Measurements from ENCODE around the gene AKR1C4.
"Not testable (repeated sequence)": the region's sequence is repeated elsewhere in the genome, so short reads cannot be mapped to it uniquely, and the experiment has no call there.

Gene AKR1C4

GRCh38 chr10:5229019-5229418 is 32.4 kb downstream of the AKR1C4 start:
- H3K36me3 ChIP-seq (ENCODE audit: insufficient read depth, low read length): no peaks in the 10 kb centered on the region
- no peak overlapping the region for H3K9ac ChIP-seq (ENCODE audit: low read depth, low read length)
- no peaks in the 10 kb centered on the region for H3K9me3 ChIP-seq (ENCODE audit: control insufficient read depth, insufficient read depth, low read length)
- no peaks in the 10 kb centered on the region for H3K4me1 ChIP-seq (ENCODE audit: insufficient read depth, low read length)

- no peaks in the 10 kb centered on the region for H3K9me3 ChIP-seq (ENCODE audit: control insufficient read depth, insufficient read depth, low read length)
- H3K36me3 ChIP-seq (ENCODE audit: insufficient read depth, low read length): no peaks in the 10 kb centered on the region
- H3K9ac ChIP-seq (ENCODE audit: low read depth, low read length): no peak overlapping the region
- H3K4me1 ChIP-seq (ENCODE audit: insufficient read depth, low read length): no peaks in the 10 kb centered on the region
Measured at GRCh38 chr10:5233324-5233723, 36.7 kb downstream of the AKR1C4 start.

GRCh38 chr10:5234106-5234860 is 37.6 kb downstream of the AKR1C4 start:
- Histone ChIP-seq H3K4me1 (ENCODE audit: insufficient read depth, low read length) (no peaks in the 10 kb centered on the region), H3K9me3 (ENCODE audit: control insufficient read depth, insufficient read depth, low read length) (no peaks in the 10 kb centered on the region), H3K36me3 (ENCODE audit: insufficient read depth, low read length) (no peaks in the 10 kb centered on the region), H3K9ac (ENCODE audit: low read depth, low read length) (no peak overlapping the region)

GRCh38 chr10:5237541-5237940 is 40.9 kb downstream of the AKR1C4 start:
- not testable (repeated sequence) for H3K9ac ChIP-seq (ENCODE audit: low read depth, low read length); H3K9me3 ChIP-seq (ENCODE audit: control insufficient read depth, insufficient read depth, low read length); H3K36me3 ChIP-seq (ENCODE audit: insufficient read depth, low read length); H3K4me1 ChIP-seq (ENCODE audit: insufficient read depth, low read length)

GRCh38 chr10:5242585-5242984 is 45.9 kb downstream of the AKR1C4 start:
- Histone ChIP-seq H3K9ac (ENCODE audit: low read depth, low read length) (no peak overlapping the region), H3K4me1 (ENCODE audit: insufficient read depth, low read length) (no peaks in the 10 kb centered on the region), H3K36me3 (ENCODE audit: insufficient read depth, low read length) (no peaks in the 10 kb centered on the region), H3K9me3 (ENCODE audit: control insufficient read depth, insufficient read depth, low read length) (no peaks in the 10 kb centered on the region)

GRCh38 chr10:5243521-5243987 is 46.9 kb downstream of the AKR1C4 start:
- H3K9ac ChIP-seq (ENCODE audit: low read depth, low read length): no peak overlapping the region
- no peaks in the 10 kb centered on the region for H3K4me1 ChIP-seq (ENCODE audit: insufficient read depth, low read length)
- H3K36me3 ChIP-seq (ENCODE audit: insufficient read depth, low read length): no peaks in the 10 kb centered on the region
- H3K9me3 ChIP-seq (ENCODE audit: control insufficient read depth, insufficient read depth, low read length): no peaks in the 10 kb centered on the region

- Histone ChIP-seq H3K36me3 (ENCODE audit: insufficient read depth, low read length) (no peaks in the 10 kb centered on the region), H3K4me1 (ENCODE audit: insufficient read depth, low read length) (no peaks in the 10 kb centered on the region), H3K9ac (ENCODE audit: low read depth, low read length) (no peak overlapping the region), H3K9me3 (ENCODE audit: control insufficient read depth, insufficient read depth, low read length) (no peaks in the 10 kb centered on the region)
Measured at GRCh38 chr10:5252177-5253037, 55.8 kb downstream of the AKR1C4 start.

GRCh38 chr10:5254488-5254887 is 57.9 kb downstream of the AKR1C4 start:
- Histone ChIP-seq H3K4me1 (ENCODE audit: insufficient read depth, low read length) (no peaks in the 10 kb centered on the region), H3K36me3 (ENCODE audit: insufficient read depth, low read length) (no peaks in the 10 kb centered on the region), H3K9ac (ENCODE audit: low read depth, low read length) (no peak overlapping the region), H3K9me3 (ENCODE audit: control insufficient read depth, insufficient read depth, low read length) (no peaks in the 10 kb centered on the region)

- H3K36me3 ChIP-seq (ENCODE audit: insufficient read depth, low read length); H3K9me3 ChIP-seq (ENCODE audit: control insufficient read depth, insufficient read depth, low read length); H3K4me1 ChIP-seq (ENCODE audit: insufficient read depth, low read length); H3K9ac ChIP-seq (ENCODE audit: low read depth, low read length): not testable (repeated sequence)
Measured at GRCh38 chr10:5257768-5258167, 61.1 kb downstream of the AKR1C4 start.

GRCh38 chr10:5259132-5259951 is 62.7 kb downstream of the AKR1C4 start:
- Histone ChIP-seq H3K9ac (ENCODE audit: low read depth, low read length) (no peak overlapping the region), H3K4me1 (ENCODE audit: insufficient read depth, low read length) (no peaks in the 10 kb centered on the region), H3K9me3 (ENCODE audit: control insufficient read depth, insufficient read depth, low read length) (no peaks in the 10 kb centered on the region), H3K36me3 (ENCODE audit: insufficient read depth, low read length) (no peaks in the 10 kb centered on the region)

- Histone ChIP-seq H3K36me3 (ENCODE audit: insufficient read depth, low read length) (no peaks in the 10 kb centered on the region), H3K9ac (ENCODE audit: low read depth, low read length) (no peak overlapping the region), H3K9me3 (ENCODE audit: control insufficient read depth, insufficient read depth, low read length) (no peaks in the 10 kb centered on the region), H3K4me1 (ENCODE audit: insufficient read depth, low read length) (no peaks in the 10 kb centered on the region)
Measured at GRCh38 chr10:5259952-5260578, 63.4 kb downstream of the AKR1C4 start.

- no peaks in the 10 kb centered on the region for H3K9me3 ChIP-seq (ENCODE audit: control insufficient read depth, insufficient read depth, low read length)
- no peak overlapping the region for H3K9ac ChIP-seq (ENCODE audit: low read depth, low read length)
- no peaks in the 10 kb centered on the region for H3K4me1 ChIP-seq (ENCODE audit: insufficient read depth, low read length)
- no peaks in the 10 kb centered on the region for H3K36me3 ChIP-seq (ENCODE audit: insufficient read depth, low read length)
Measured at GRCh38 chr10:5260828-5261227, 64.2 kb downstream of the AKR1C4 start.

GRCh38 chr10:5265139-5265538 is 68.5 kb downstream of the AKR1C4 start:
- Histone ChIP-seq H3K9me3 (ENCODE audit: control insufficient read depth, insufficient read depth, low read length) (no peaks in the 10 kb centered on the region; the same call in 1 of the 2 replicates), H3K36me3 (ENCODE audit: insufficient read depth, low read length) (no peaks in the 10 kb centered on the region)

GRCh38 chr10:5266351-5266750 is 69.7 kb downstream of the AKR1C4 start:
- H3K36me3 ChIP-seq (ENCODE audit: insufficient read depth, low read length): no peaks in the 10 kb centered on the region
- H3K9me3 ChIP-seq (ENCODE audit: control insufficient read depth, insufficient read depth, low read length): no peaks in the 10 kb centered on the region; the same call in 1 of the 2 replicates
- no peaks in the 10 kb centered on the region for H3K4me1 ChIP-seq (ENCODE audit: insufficient read depth, low read length)
- H3K9ac ChIP-seq (ENCODE audit: low read depth, low read length): no peak overlapping the region

More at GRCh38 chr10:5265139-5265538, 68.5 kb downstream of the AKR1C4 start:
- no peaks in the 10 kb centered on the region for H3K4me1 ChIP-seq (ENCODE audit: insufficient read depth, low read length)
- no peak overlapping the region for H3K9ac ChIP-seq (ENCODE audit: low read depth, low read length)
